Measurements from ENCODE around the gene CABCOCO1.

The CABCOCO1 gene

DNA sequence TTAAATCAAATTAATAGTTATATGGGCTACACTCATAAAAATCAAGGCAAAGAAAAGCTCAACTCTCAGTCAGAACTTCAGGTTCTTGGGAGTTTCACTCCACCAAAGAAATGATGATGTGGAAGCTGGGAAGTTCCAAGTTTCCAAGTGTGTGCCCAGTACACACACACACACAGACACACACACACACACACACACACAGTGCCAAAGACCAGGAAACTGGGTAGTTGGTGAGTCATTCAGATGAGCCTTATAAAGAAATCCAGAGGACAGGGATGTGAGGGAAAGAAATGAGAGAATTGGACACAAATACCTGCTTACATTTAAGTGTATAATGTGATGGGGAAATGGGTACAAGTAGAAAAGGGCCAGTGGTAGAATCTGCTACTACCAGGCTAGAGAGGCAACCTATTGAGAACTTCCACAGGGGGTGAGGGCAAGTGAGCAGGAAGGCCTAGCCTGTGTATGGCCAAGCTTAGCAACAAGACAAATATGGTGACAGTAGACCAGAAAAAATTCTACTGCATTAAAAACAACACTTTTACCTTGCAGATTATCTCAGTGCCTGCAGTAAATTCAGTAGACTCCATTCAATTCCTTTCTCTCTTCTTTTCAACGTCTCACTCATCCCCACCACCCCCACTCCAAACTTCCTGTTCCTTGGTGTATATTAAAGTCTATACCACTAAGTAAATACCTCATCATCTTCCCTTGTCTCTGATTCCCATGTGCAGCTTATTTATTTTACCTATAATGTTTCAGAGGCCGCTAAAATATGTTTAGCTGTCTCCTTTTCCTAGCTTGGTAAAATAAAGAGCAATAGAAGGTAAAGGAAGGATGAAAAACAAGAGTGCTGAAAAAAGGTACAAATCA, 95.0 kb downstream of the CABCOCO1 start:
- TF ChIP-seq TEAD4 (IDR thresholded peaks at IDR 0.05) (no peak), CEBPB (IDR thresholded peaks at IDR 0.05) (no peak), RAD21 (IDR thresholded peaks at IDR 0.05; ENCODE audit: low read depth) (no peak), EGR1 (IDR thresholded peaks at IDR 0.05) (no peak), YY1 (IDR thresholded peaks at IDR 0.05; ENCODE audit: low read depth) (no peak), ZBTB7A (IDR thresholded peaks at IDR 0.05; ENCODE audit: low read depth) (no peak), TAF1 (IDR thresholded peaks at IDR 0.05; ENCODE audit: low read depth) (no peak), FOXM1 (IDR thresholded peaks at IDR 0.05; ENCODE audit: borderline replicate concordance, low read depth) (no peak), NFIC (IDR thresholded peaks at IDR 0.05) (no peak), EP300 (IDR thresholded peaks at IDR 0.05; ENCODE audit: borderline replicate concordance) (no peak), TCF12 (IDR thresholded peaks at IDR 0.05; ENCODE audit: low read depth) (no peak), CREB1 (IDR thresholded peaks at IDR 0.05; ENCODE audit: low read depth) (no peak)
- TF ChIP-seq, protein P1, sequence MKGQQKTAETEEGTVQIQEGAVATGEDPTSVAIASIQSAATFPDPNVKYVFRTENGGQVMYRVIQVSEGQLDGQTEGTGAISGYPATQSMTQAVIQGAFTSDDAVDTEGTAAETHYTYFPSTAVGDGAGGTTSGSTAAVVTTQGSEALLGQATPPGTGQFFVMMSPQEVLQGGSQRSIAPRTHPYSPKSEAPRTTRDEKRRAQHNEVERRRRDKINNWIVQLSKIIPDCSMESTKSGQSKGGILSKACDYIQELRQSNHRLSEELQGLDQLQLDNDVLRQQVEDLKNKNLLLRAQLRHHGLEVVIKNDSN (IDR thresholded peaks at IDR 0.05), result no peak

DNA sequence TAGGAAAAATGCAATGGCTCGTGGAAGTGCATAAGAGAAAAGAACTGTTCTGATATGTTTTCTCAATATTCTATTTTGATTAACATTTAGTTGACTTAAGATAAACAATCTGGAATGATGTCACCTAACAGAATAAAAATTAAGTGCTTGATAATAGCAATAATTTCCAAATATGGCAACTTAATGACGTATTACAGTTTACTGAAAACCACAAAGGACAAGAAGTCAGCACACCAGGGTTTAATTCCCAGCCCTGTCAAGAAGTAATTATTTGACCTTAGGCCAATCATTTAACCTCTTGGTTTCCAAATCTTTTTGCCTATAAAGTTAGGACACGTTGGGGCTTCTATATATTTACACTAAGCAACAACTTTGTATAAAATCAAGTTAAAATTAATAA, 95.7 kb downstream of the CABCOCO1 start:
- TF ChIP-seq YY1 (IDR thresholded peaks at IDR 0.05; ENCODE audit: low read depth) (no peak), TAF1 (IDR thresholded peaks at IDR 0.05; ENCODE audit: low read depth) (no peak)

DNA sequence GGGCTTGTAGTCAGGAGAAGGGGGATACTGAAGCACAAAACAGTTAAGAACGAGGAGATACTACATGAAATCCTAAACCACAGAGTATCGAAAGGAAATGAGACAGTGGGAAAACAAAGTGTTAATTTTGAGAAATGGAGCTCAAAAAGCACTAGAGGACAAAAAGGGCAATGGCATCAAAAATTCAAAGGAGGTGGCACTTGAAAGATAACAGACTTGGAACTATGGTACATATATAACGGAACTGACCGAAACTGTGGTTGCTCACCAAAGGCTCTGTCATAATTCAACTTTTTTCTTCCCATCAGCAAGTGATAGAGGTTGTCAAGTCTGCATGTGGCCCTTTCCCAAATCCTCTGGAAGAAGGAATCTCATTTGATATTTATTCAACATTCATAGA, 97.0 kb downstream of the CABCOCO1 start:
- TF ChIP-seq TCF12 (IDR thresholded peaks at IDR 0.05; ENCODE audit: low read depth) (no peak), EP300 (IDR thresholded peaks at IDR 0.05; ENCODE audit: borderline replicate concordance) (no peak), EGR1 (IDR thresholded peaks at IDR 0.05) (no peak)

DNA sequence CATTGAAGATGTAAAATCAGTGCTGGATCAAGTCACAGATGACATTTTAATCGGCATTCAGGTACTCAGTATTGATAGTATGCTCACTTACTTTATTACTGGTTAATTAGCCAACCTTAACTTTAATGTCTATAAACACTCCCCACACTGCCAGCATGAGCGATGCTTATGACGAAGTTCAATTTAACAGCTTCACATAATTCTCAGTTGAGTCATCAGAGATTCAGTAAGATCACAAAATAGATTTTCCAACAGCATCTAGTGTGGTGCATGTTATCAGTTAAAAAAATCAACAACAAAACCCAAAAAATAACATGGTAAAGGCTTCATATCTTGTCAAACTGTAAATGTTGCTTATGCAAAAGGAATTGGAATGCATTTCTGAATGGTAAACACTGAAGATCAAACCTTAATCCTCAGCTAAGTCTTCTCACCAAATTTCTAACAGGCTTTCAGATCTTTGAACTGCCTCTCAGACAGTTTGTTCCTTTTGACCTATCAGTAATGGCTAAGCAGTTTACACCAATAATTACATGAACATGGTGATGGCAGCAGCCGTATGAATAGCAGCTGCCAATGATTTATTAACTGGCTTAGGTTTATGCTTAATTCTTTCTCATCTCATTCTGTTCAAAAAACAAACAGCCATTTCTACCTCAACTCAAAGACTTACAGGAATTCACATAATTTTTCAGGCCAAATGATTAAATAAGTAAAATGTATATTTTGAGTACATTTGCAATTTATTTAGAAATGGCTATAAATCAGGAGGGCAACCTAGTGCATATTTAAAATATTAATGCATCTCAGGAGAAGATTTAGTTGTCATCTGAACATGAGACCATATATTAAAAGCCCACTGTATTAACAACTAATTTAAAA, 98.5 kb downstream of the CABCOCO1 start:
- TF ChIP-seq FOXM1 (IDR thresholded peaks at IDR 0.05; ENCODE audit: borderline replicate concordance, low read depth) (no peak), EGR1 (IDR thresholded peaks at IDR 0.05) (no peak), TAF1 (IDR thresholded peaks at IDR 0.05; ENCODE audit: low read depth) (no peak), TEAD4 (IDR thresholded peaks at IDR 0.05) (no peak), ZBTB7A (IDR thresholded peaks at IDR 0.05; ENCODE audit: low read depth) (no peak), RAD21 (IDR thresholded peaks at IDR 0.05; ENCODE audit: low read depth) (no peak), TCF12 (IDR thresholded peaks at IDR 0.05; ENCODE audit: low read depth) (no peak), NFIC (IDR thresholded peaks at IDR 0.05) (no peak), CEBPB (IDR thresholded peaks at IDR 0.05) (no peak), EP300 (IDR thresholded peaks at IDR 0.05; ENCODE audit: borderline replicate concordance) (no peak)
- TF ChIP-seq, protein P2, sequence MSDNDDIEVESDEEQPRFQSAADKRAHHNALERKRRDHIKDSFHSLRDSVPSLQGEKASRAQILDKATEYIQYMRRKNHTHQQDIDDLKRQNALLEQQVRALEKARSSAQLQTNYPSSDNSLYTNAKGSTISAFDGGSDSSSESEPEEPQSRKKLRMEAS (IDR thresholded peaks at IDR 0.05), result no peak
- TF ChIP-seq, protein P1 (IDR thresholded peaks at IDR 0.05), result no peak

DNA sequence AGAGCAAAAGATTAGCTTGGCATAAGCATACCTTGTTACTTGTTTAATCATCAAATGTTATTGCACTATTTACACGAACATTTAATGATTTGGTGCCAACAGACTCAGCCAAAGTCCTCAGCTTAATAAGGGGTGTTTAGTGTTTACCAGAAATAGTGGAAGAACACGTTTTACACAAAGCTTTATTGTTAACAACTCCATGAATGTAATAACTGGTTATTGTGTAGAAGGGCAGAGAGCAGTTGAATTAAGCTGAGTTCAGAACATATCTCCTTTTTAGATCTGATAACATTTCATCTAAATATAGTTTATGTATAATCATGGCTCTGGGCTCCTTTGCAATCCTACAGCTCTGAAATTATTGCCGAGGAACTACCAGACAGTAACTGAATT, 99.1 kb downstream of the CABCOCO1 start:
- TF ChIP-seq CREB1 (IDR thresholded peaks at IDR 0.05; ENCODE audit: low read depth), result no peak
- no peak for TF ChIP-seq TCF12 (IDR thresholded peaks at IDR 0.05; ENCODE audit: low read depth)
- TF ChIP-seq NFIC (IDR thresholded peaks at IDR 0.05), result no peak
- TF ChIP-seq, protein P2 (IDR thresholded peaks at IDR 0.05), result no peak
- TF ChIP-seq, protein P3, sequence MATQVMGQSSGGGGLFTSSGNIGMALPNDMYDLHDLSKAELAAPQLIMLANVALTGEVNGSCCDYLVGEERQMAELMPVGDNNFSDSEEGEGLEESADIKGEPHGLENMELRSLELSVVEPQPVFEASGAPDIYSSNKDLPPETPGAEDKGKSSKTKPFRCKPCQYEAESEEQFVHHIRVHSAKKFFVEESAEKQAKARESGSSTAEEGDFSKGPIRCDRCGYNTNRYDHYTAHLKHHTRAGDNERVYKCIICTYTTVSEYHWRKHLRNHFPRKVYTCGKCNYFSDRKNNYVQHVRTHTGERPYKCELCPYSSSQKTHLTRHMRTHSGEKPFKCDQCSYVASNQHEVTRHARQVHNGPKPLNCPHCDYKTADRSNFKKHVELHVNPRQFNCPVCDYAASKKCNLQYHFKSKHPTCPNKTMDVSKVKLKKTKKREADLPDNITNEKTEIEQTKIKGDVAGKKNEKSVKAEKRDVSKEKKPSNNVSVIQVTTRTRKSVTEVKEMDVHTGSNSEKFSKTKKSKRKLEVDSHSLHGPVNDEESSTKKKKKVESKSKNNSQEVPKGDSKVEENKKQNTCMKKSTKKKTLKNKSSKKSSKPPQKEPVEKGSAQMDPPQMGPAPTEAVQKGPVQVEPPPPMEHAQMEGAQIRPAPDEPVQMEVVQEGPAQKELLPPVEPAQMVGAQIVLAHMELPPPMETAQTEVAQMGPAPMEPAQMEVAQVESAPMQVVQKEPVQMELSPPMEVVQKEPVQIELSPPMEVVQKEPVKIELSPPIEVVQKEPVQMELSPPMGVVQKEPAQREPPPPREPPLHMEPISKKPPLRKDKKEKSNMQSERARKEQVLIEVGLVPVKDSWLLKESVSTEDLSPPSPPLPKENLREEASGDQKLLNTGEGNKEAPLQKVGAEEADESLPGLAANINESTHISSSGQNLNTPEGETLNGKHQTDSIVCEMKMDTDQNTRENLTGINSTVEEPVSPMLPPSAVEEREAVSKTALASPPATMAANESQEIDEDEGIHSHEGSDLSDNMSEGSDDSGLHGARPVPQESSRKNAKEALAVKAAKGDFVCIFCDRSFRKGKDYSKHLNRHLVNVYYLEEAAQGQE (IDR thresholded peaks at IDR 0.05; ENCODE audit: low read depth), result no peak
- TF ChIP-seq ZBTB7A (IDR thresholded peaks at IDR 0.05; ENCODE audit: low read depth), result no peak
- no peak for TF ChIP-seq YY1 (IDR thresholded peaks at IDR 0.05; ENCODE audit: low read depth)
- TF ChIP-seq, protein P1 (IDR thresholded peaks at IDR 0.05), result no peak
- TF ChIP-seq EGR1 (IDR thresholded peaks at IDR 0.05), result no peak
- TF ChIP-seq FOXM1 (IDR thresholded peaks at IDR 0.05; ENCODE audit: borderline replicate concordance, low read depth), result no peak
- no peak for TF ChIP-seq EP300 (IDR thresholded peaks at IDR 0.05; ENCODE audit: borderline replicate concordance)
- no peak for TF ChIP-seq CEBPB (IDR thresholded peaks at IDR 0.05)
- no peak for TF ChIP-seq TEAD4 (IDR thresholded peaks at IDR 0.05)
- no peak for TF ChIP-seq RAD21 (IDR thresholded peaks at IDR 0.05; ENCODE audit: low read depth)
- TF ChIP-seq TAF1 (IDR thresholded peaks at IDR 0.05; ENCODE audit: low read depth), result no peak

DNA sequence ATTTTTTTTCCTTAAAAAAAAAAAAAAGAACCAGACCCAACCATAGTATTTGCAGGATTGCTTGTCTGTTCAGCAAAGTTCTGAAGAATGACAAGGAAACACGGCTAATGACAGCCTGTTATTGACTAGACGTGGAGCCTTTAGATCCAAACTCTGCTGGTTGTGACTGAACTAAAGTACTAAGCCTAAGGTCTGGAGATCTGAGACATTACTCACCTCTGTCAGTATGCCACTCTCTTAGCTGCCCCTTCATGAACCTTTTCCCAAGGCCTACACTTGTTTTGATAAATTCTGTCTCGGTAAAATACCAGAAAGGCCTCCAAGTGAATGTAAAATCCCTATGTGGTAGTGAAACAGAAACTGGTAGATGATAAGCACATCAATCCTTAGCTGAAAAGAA, 101.0 kb downstream of the CABCOCO1 start:
- TF ChIP-seq CREB1 (IDR thresholded peaks at IDR 0.05; ENCODE audit: low read depth) (no peak), EP300 (IDR thresholded peaks at IDR 0.05; ENCODE audit: borderline replicate concordance) (no peak), TAF1 (IDR thresholded peaks at IDR 0.05; ENCODE audit: low read depth) (no peak), TCF12 (IDR thresholded peaks at IDR 0.05; ENCODE audit: low read depth) (no peak), TEAD4 (IDR thresholded peaks at IDR 0.05) (no peak), FOXM1 (IDR thresholded peaks at IDR 0.05; ENCODE audit: borderline replicate concordance, low read depth) (no peak), RAD21 (IDR thresholded peaks at IDR 0.05; ENCODE audit: low read depth) (no peak), CEBPB (IDR thresholded peaks at IDR 0.05) (no peak), EGR1 (IDR thresholded peaks at IDR 0.05) (no peak), NFIC (IDR thresholded peaks at IDR 0.05) (no peak), YY1 (IDR thresholded peaks at IDR 0.05; ENCODE audit: low read depth) (no peak), ZBTB7A (IDR thresholded peaks at IDR 0.05; ENCODE audit: low read depth) (no peak)
- TF ChIP-seq, protein P2 (IDR thresholded peaks at IDR 0.05), result no peak
- TF ChIP-seq, protein P1 (IDR thresholded peaks at IDR 0.05), result no peak
- TF ChIP-seq, protein P3 (IDR thresholded peaks at IDR 0.05; ENCODE audit: low read depth), result no peak
